ENCODE results near the gene ZMIZ1. TPM values are rescaled to one million over a fixed set of nuclear protein-coding genes. Genes with fewer than 3 reads are reported as not detected.

The ZMIZ1 gene
- total and polyA plus RNA-seq, 4 donors: 3.9 to 19.1 (median 9.8) TPM

DNA sequence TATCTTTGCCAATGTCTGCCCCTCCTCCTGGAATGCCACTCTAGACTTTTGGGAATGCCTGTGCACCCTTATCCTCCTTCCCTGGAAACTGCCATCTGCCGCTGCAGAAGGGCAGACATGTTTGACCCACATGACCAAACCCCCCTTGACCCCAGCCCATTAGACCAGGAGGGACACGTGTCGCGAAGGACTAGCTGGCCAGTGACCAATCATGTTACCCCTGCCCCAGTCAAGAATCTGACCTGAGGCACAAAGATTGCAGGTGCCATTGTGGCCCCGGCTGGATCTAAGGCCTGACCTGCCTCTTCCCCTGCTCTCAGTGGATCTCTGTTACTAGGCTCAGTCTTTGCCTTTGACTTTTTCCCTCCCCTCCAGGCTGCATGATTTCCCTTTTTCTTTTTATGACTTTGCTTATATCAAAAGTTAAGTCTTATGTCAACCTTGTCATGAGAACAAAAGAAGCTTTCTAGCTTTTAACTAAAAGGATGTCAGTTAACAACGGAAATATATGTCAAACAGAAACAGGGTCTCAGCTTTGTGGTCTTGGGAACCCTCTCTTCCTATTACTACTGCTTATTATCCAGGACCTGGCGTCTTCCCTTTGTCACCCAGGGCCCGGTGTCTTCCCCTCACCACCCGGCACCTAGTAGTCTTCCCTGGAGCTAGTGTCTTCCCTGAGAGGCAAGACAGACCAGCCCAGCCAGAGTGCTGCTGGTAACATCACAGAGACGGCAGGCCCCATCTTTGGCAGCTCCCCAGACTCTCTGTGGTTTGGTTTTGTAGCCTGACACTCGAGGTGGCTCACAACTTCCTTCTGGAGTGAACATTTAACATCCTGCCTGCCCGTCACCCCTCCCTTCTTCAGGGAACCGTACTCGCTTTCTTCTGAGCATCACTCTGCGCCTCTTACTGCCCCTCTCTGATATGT is 254.1 kb downstream of the ZMIZ1 start:
- H3K4me3 ChIP-seq (ENCODE audit: low read depth in 1 of 3, low read length in 3 of 3): no peak overlapping the region
- WGBS: 77% methylated on average over 15 of the region's 15 CpGs
- no peak for TF ChIP-seq YY1 (IDR thresholded peaks at IDR 0.05)
- no peak for TF ChIP-seq SP1 (IDR thresholded peaks at IDR 0.05)
- TF ChIP-seq, protein P1, sequence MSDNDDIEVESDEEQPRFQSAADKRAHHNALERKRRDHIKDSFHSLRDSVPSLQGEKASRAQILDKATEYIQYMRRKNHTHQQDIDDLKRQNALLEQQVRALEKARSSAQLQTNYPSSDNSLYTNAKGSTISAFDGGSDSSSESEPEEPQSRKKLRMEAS (IDR thresholded peaks at IDR 0.05): no peak
- no peak for TF ChIP-seq HNF4G (IDR thresholded peaks at IDR 0.05)
- no peak for TF ChIP-seq ATF3 (IDR thresholded peaks at IDR 0.05)
- TF ChIP-seq GABPA (IDR thresholded peaks at IDR 0.05 in 1 of 2, conservative IDR thresholded peaks at IDR 0.05 in 1 of 2): no peak
- no peak for TF ChIP-seq NR2F2 (IDR thresholded peaks at IDR 0.05)
- TF ChIP-seq ZBTB33 (IDR thresholded peaks at IDR 0.05): no peak
- TF ChIP-seq HNF4A (conservative IDR thresholded peaks at IDR 0.05): no peak
- no peak for TF ChIP-seq EGR1 (IDR thresholded peaks at IDR 0.05; ENCODE audit: low read depth in 2 of 2)
- no peak for TF ChIP-seq TAF1 (conservative IDR thresholded peaks at IDR 0.05)
- TF ChIP-seq, protein P2, sequence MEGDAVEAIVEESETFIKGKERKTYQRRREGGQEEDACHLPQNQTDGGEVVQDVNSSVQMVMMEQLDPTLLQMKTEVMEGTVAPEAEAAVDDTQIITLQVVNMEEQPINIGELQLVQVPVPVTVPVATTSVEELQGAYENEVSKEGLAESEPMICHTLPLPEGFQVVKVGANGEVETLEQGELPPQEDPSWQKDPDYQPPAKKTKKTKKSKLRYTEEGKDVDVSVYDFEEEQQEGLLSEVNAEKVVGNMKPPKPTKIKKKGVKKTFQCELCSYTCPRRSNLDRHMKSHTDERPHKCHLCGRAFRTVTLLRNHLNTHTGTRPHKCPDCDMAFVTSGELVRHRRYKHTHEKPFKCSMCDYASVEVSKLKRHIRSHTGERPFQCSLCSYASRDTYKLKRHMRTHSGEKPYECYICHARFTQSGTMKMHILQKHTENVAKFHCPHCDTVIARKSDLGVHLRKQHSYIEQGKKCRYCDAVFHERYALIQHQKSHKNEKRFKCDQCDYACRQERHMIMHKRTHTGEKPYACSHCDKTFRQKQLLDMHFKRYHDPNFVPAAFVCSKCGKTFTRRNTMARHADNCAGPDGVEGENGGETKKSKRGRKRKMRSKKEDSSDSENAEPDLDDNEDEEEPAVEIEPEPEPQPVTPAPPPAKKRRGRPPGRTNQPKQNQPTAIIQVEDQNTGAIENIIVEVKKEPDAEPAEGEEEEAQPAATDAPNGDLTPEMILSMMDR (IDR thresholded peaks at IDR 0.05; ENCODE audit: low read depth, low read length, missing input control): no peak
- TF ChIP-seq RXRA (IDR thresholded peaks at IDR 0.05): no peak
- H3K36me3 ChIP-seq (ENCODE audit: control insufficient read depth in 4 of 4, insufficient read depth in 3 of 4, low read depth in 1 of 4, low read length in 3 of 4): no peaks in the 10 kb centered on the region
- no peak overlapping the region for H3K27ac ChIP-seq (ENCODE audit: low read depth in 1 of 2, low read length in 2 of 2)
- H3K9ac ChIP-seq (ENCODE audit: low read depth in 1 of 2, low read length in 2 of 2): no peak overlapping the region
- no peak for DNase-seq (ENCODE audit: low spot score)
- H3K9me3 ChIP-seq (ENCODE audit: control insufficient read depth in 4 of 4, low read length in 3 of 4): no peaks in the 10 kb centered on the region
- no peaks in the 10 kb centered on the region for H3K27me3 ChIP-seq (ENCODE audit: control insufficient read depth in 4 of 4, insufficient read depth in 4 of 4, low read length in 3 of 4)
- no peaks in the 10 kb centered on the region for H3K4me1 ChIP-seq (ENCODE audit: control insufficient read depth in 4 of 4, insufficient read depth in 4 of 4, low read length in 3 of 4)

GRCh38 chr10:79323602-79324001 is 254.8 kb downstream of the ZMIZ1 start:
- no peak overlapping the region for H3K27ac ChIP-seq (ENCODE audit: low read depth in 1 of 2, low read length in 2 of 2)
- no peak overlapping the region for H3K4me3 ChIP-seq (ENCODE audit: low read depth in 1 of 3, low read length in 3 of 3)
- H3K27me3 ChIP-seq (ENCODE audit: control insufficient read depth in 4 of 4, insufficient read depth in 4 of 4, low read length in 3 of 4): no peaks in the 10 kb centered on the region
- no peaks in the 10 kb centered on the region for H3K36me3 ChIP-seq (ENCODE audit: control insufficient read depth in 4 of 4, insufficient read depth in 3 of 4, low read depth in 1 of 4, low read length in 3 of 4)
- no peaks in the 10 kb centered on the region for H3K9me3 ChIP-seq (ENCODE audit: control insufficient read depth in 4 of 4, low read length in 3 of 4)
- no peaks in the 10 kb centered on the region for H3K4me1 ChIP-seq (ENCODE audit: control insufficient read depth in 4 of 4, insufficient read depth in 4 of 4, low read length in 3 of 4)
- DNase-seq (ENCODE audit: low spot score): no peak
- WGBS: 89% methylated on average over 1 of the region's 1 CpG
- no peak overlapping the region for H3K9ac ChIP-seq (ENCODE audit: low read depth in 1 of 2, low read length in 2 of 2)
- no peak for TF ChIP-seq HNF4A (conservative IDR thresholded peaks at IDR 0.05)
- TF ChIP-seq, protein P1 (IDR thresholded peaks at IDR 0.05): no peak
- TF ChIP-seq, protein P3, sequence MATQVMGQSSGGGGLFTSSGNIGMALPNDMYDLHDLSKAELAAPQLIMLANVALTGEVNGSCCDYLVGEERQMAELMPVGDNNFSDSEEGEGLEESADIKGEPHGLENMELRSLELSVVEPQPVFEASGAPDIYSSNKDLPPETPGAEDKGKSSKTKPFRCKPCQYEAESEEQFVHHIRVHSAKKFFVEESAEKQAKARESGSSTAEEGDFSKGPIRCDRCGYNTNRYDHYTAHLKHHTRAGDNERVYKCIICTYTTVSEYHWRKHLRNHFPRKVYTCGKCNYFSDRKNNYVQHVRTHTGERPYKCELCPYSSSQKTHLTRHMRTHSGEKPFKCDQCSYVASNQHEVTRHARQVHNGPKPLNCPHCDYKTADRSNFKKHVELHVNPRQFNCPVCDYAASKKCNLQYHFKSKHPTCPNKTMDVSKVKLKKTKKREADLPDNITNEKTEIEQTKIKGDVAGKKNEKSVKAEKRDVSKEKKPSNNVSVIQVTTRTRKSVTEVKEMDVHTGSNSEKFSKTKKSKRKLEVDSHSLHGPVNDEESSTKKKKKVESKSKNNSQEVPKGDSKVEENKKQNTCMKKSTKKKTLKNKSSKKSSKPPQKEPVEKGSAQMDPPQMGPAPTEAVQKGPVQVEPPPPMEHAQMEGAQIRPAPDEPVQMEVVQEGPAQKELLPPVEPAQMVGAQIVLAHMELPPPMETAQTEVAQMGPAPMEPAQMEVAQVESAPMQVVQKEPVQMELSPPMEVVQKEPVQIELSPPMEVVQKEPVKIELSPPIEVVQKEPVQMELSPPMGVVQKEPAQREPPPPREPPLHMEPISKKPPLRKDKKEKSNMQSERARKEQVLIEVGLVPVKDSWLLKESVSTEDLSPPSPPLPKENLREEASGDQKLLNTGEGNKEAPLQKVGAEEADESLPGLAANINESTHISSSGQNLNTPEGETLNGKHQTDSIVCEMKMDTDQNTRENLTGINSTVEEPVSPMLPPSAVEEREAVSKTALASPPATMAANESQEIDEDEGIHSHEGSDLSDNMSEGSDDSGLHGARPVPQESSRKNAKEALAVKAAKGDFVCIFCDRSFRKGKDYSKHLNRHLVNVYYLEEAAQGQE (IDR thresholded peaks at IDR 0.05): no peak
- TF ChIP-seq, protein P2 (IDR thresholded peaks at IDR 0.05; ENCODE audit: low read depth, low read length, missing input control): no peak
- TF ChIP-seq EGR1 (IDR thresholded peaks at IDR 0.05; ENCODE audit: low read depth in 2 of 2): no peak
- no peak for TF ChIP-seq YY1 (IDR thresholded peaks at IDR 0.05)
- TF ChIP-seq RAD21 (IDR thresholded peaks at IDR 0.05): no peak
- no peak for TF ChIP-seq ZBTB33 (IDR thresholded peaks at IDR 0.05)
- no peak for TF ChIP-seq TAF1 (conservative IDR thresholded peaks at IDR 0.05)
- TF ChIP-seq FOXA1 (IDR thresholded peaks at IDR 0.05): no peak
- TF ChIP-seq FOXA2 (IDR thresholded peaks at IDR 0.05): no peak
- no peak for TF ChIP-seq SP1 (IDR thresholded peaks at IDR 0.05)
- TF ChIP-seq HNF4G (IDR thresholded peaks at IDR 0.05): no peak
- TF ChIP-seq NR2F2 (IDR thresholded peaks at IDR 0.05): no peak
